Bone marrow (tissue), 2 donors: ENCODE results near the gene FRAT2.
A peak's percentile ranks its signal among the peaks of the same experiment; 100 is the strongest.

ENCODE experiments used
- DNase-seq, 2 donors: peaks; one replicate each; lab custom pipeline; 2025; lab: John Stamatoyannopoulos, UW

The FRAT2 gene

GRCh38 chr10:97334370-97335175, at the start of gene FRAT2:
Gene FRAT2, minus strand, starts transcription at chr10:97334729. Its CDS starts 157 bp downstream, at chr10:97334572.
- peak; percentile 64 to 92 for DNase-seq

GRCh38 chr10:97384156-97384555, 49.6 kb upstream of the FRAT2 start:
- no peak for DNase-seq

- DNase-seq = no peak
Observed at GRCh38 chr10:97383159-97383558, 48.6 kb upstream of the FRAT2 start.

- no peak for DNase-seq
Observed at GRCh38 chr10:97381626-97382025, 47.1 kb upstream of the FRAT2 start.

- no peak for DNase-seq
Observed at GRCh38 chr10:97380516-97380915, 46.0 kb upstream of the FRAT2 start.

- DNase-seq = no peak
Observed at GRCh38 chr10:97378933-97379921, 44.7 kb upstream of the FRAT2 start.

- no peak for DNase-seq
Observed at GRCh38 chr10:97376413-97376812, 41.9 kb upstream of the FRAT2 start.

GRCh38 chr10:97373456-97373855, 38.9 kb upstream of the FRAT2 start:
- no peak for DNase-seq

- DNase-seq = no peak
Observed at GRCh38 chr10:97372233-97372875, 37.8 kb upstream of the FRAT2 start.

GRCh38 chr10:97371696-97372095, 37.2 kb upstream of the FRAT2 start:
- no peak for DNase-seq

- DNase-seq = no peak
Observed at GRCh38 chr10:97367126-97367649, 32.7 kb upstream of the FRAT2 start.

- no peak for DNase-seq
Observed at GRCh38 chr10:97366572-97366971, 32.0 kb upstream of the FRAT2 start.

- DNase-seq = peak; percentile 22 to 92
Observed at GRCh38 chr10:97365761-97366351, 31.3 kb upstream of the FRAT2 start.

- no peak for DNase-seq
Observed at GRCh38 chr10:97363071-97363470, 28.5 kb upstream of the FRAT2 start.

- DNase-seq = no peak
Observed at GRCh38 chr10:97362310-97363033, 27.9 kb upstream of the FRAT2 start.

- no peak for DNase-seq
Observed at GRCh38 chr10:97361537-97361901, 27.0 kb upstream of the FRAT2 start.

GRCh38 chr10:97360705-97361536, 26.4 kb upstream of the FRAT2 start:
- DNase-seq = no peak

GRCh38 chr10:97358781-97359180, 24.3 kb upstream of the FRAT2 start:
- no peak for DNase-seq

- no peak for DNase-seq
Observed at GRCh38 chr10:97358349-97358748, 23.8 kb upstream of the FRAT2 start.

- no peak for DNase-seq
Observed at GRCh38 chr10:97356918-97357317, 22.4 kb upstream of the FRAT2 start.
